IMR-90 (cell line): ENCODE data around the gene XIAP.

Experiments
- CEBPB ChIP-seq: IDR thresholded peaks from 2 replicates; pipeline ENCODE4 v1.6.1; 2012; ENCODE audit warnings: low read depth, low read length, improper control_type of control experiment
- CHD1 ChIP-seq: IDR thresholded peaks from 2 replicates; pipeline ENCODE4 v1.6.1; 2012; ENCODE audit warnings: low read depth, low read length, improper control_type of control experiment
- CTCF ChIP-seq: conservative IDR thresholded peaks from 2 replicates; pipeline ENCODE4 v1.5.1; 2012; ENCODE audit warnings: mild to moderate bottlenecking, low read depth, low read length, improper control_type of control experiment
- FOS ChIP-seq: fragments of 150-350 bp; IDR thresholded peaks from 2 replicates; pipeline ENCODE4 v1.6.1; 2016; ENCODE audit warnings: low read depth, low read length
- MAFK ChIP-seq: IDR thresholded peaks from 2 replicates; pipeline ENCODE4 v1.6.1; 2012; ENCODE audit warnings: low read depth, low read length, improper control_type of control experiment
- MXI1 ChIP-seq: IDR thresholded peaks from 2 replicates; pipeline ENCODE4 v1.6.1; 2012; ENCODE audit warnings: low read depth, mild to moderate bottlenecking, low read length, moderate library complexity, borderline replicate concordance
- POLR2A ChIP-seq: IDR thresholded peaks from 2 replicates; pipeline ENCODE4 v1.6.1; 2012; ENCODE audit warnings: mild to moderate bottlenecking, low read depth, low read length
- RFX5 ChIP-seq: IDR thresholded peaks from 2 replicates; pipeline ENCODE4 v1.8.0; 2012; ENCODE audit warnings: low read depth, mild to moderate bottlenecking, low read length, moderate library complexity
- SMC3 ChIP-seq: fragments of 150-350 bp; IDR thresholded peaks from 2 replicates; pipeline ENCODE4 v1.6.1; 2016; ENCODE audit warnings: low read depth, mild to moderate bottlenecking, antibody characterized with exemption, low read length, moderate library complexity
- USF2 ChIP-seq: fragments of 150-350 bp; IDR thresholded peaks from 2 replicates; pipeline ENCODE4 v1.6.1; 2017; ENCODE audit warnings: mild to moderate bottlenecking, antibody characterized with exemption, low read length, low read depth
- TF ChIP-seq, protein P1 (sequence below): fragments of 150-350 bp; IDR thresholded peaks from 2 replicates; pipeline ENCODE4 v1.6.1; 2016; ENCODE audit warnings: low read depth, mild to moderate bottlenecking, low read length, moderate library complexity, borderline replicate concordance

DNA sequence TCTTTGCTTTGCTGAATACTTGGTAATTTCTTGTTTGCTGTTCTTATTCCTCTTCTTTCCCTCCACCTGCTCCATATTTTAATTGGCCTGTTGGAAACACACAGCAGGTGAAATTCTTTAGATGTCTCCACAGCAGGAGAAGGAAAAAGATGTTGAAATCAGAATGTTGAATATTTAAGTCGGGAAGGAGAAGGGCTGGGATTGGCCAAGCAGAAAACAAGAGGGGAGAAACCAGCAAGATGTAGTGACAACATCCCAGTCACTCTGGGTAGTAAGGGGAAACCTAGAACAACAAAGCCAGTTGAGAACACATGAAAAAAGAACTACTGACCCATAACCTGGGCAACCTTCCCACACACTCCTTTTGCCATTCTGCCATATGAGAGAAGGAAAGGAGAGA is 64.3 kb downstream of the XIAP start:
- TF ChIP-seq POLR2A, result no peak
- TF ChIP-seq RFX5, result no peak
- TF ChIP-seq CTCF, result no peak
- no peak for TF ChIP-seq CHD1
- no peak for TF ChIP-seq USF2
- TF ChIP-seq, protein P1, sequence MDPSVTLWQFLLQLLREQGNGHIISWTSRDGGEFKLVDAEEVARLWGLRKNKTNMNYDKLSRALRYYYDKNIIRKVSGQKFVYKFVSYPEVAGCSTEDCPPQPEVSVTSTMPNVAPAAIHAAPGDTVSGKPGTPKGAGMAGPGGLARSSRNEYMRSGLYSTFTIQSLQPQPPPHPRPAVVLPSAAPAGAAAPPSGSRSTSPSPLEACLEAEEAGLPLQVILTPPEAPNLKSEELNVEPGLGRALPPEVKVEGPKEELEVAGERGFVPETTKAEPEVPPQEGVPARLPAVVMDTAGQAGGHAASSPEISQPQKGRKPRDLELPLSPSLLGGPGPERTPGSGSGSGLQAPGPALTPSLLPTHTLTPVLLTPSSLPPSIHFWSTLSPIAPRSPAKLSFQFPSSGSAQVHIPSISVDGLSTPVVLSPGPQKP, result no peak
- TF ChIP-seq SMC3, result no peak
- TF ChIP-seq CEBPB, result no peak
- TF ChIP-seq FOS, result no peak
- TF ChIP-seq MAFK, result no peak
- no peak for TF ChIP-seq MXI1
